ENCODE results near the gene SLC1A3.

The SLC1A3 gene

GRCh38 chr5:36648426-36648825, 42.0 kb downstream of the SLC1A3 start:
- no peak for DNase-seq (ENCODE audit: insufficient read length, low spot score)
- no peak for TF ChIP-seq POLR2A (IDR thresholded peaks at IDR 0.05; ENCODE audit: low read depth, low read length)
- no peak for FAIRE-seq

DNA sequence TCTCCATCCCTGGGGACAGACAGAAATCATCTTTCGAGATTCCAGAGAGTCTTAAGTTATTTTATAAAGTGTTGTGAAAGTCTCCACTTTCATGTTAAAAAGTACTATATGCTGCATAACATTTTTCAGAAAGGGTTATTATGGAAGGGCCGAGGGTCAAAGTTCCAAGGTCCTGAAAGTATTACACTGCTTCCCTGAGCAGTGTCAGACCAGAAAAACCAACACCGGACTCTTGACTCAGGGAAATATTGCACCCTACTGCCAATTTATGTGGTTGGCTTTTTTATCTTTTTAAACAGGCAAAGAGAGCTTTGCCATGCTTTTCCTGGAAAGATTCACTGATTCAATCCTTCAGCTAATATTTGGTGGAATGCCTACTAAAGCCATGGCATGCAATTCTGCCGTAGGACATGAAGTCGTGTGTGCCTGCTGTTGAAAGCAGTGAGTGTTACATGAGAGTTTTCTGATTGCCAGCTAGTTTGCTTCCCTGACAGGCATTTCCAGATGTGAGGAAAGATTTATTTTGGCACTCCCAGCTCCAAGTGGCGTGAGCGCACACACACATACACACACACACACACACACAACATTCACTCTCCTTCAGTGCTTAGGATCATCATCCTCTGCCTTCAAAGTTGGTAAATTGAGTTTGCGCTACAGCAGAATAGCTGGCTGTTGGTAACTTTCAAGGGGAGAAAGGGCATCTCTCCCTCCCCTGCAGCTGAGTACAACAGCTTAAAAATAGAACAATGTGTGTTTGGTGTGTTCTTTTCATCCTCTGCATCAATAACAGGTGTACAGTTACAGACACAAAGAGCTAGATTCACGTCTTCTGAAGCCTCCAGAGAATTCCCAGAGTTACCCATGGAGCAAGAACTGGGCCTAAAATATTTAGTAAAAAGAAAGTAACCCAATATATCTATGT, 45.6 kb downstream of the SLC1A3 start:
- no peak for TF ChIP-seq POLR2A (IDR thresholded peaks at IDR 0.05; ENCODE audit: low read depth, low read length)
- no peak for DNase-seq (ENCODE audit: insufficient read length, low spot score)
- no peak for FAIRE-seq

GRCh38 chr5:36653044-36653705, 46.8 kb downstream of the SLC1A3 start:
- TF ChIP-seq POLR2A (IDR thresholded peaks at IDR 0.05; ENCODE audit: low read depth, low read length): no peak
- DNase-seq (ENCODE audit: insufficient read length, low spot score) (no peak), FAIRE-seq (no peak)

- DNase-seq (ENCODE audit: insufficient read length, low spot score) (no peak), FAIRE-seq (no peak)
- TF ChIP-seq POLR2A (IDR thresholded peaks at IDR 0.05; ENCODE audit: low read depth, low read length): no peak
Observed at GRCh38 chr5:36654564-36654963, 48.2 kb downstream of the SLC1A3 start.

DNA sequence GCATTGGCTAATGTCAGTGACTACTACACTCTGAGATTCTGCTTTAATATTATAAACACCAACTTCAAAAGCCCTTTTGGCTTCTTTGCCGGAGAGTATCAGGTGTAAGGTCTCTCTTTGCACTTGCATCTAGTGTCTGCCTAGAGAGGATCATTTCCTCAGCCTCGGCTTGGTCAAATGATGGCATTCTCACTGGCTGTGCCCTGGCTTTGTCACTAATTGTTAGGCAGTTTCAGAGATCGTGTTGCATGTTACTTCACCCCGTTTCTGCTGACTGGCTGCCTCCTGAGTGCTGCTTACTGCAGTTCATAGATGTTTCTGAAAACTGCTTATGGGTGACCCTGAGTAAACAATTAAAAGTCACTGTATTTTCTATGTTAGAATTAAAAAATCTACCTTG, 48.8 kb downstream of the SLC1A3 start:
- FAIRE-seq (no peak), DNase-seq (ENCODE audit: insufficient read length, low spot score) (no peak)
- no peak for TF ChIP-seq POLR2A (IDR thresholded peaks at IDR 0.05; ENCODE audit: low read depth, low read length)

- TF ChIP-seq POLR2A (IDR thresholded peaks at IDR 0.05; ENCODE audit: low read depth, low read length): no peak
- FAIRE-seq (no peak), DNase-seq (ENCODE audit: insufficient read length, low spot score) (no peak)
Observed at GRCh38 chr5:36656556-36656955, 50.1 kb downstream of the SLC1A3 start.

DNA sequence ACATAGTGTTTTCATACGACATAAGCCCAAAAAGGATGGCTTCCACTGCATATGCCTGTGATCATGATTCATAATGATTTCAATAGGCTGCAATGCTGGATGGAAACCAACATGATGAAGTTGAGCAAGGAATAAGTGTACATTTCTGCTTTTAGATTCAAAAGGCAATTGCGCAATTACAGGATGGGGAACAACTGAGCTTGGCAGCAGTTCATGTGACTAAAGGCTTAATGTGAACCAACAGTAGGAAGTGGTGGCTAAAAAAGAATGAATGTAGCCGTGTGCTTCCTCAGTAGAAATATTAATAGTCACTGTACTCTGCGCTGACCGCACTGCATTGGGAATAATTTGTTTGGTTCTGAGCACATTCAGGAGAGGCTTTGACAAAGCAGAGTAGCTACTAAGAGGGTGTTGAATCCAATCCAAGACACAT, 51.2 kb downstream of the SLC1A3 start:
- DNase-seq (ENCODE audit: insufficient read length, low spot score) (peak; percentile 28), FAIRE-seq (peak; percentile 95)
- TF ChIP-seq POLR2A (IDR thresholded peaks at IDR 0.05; ENCODE audit: low read depth, low read length): no peak

DNA sequence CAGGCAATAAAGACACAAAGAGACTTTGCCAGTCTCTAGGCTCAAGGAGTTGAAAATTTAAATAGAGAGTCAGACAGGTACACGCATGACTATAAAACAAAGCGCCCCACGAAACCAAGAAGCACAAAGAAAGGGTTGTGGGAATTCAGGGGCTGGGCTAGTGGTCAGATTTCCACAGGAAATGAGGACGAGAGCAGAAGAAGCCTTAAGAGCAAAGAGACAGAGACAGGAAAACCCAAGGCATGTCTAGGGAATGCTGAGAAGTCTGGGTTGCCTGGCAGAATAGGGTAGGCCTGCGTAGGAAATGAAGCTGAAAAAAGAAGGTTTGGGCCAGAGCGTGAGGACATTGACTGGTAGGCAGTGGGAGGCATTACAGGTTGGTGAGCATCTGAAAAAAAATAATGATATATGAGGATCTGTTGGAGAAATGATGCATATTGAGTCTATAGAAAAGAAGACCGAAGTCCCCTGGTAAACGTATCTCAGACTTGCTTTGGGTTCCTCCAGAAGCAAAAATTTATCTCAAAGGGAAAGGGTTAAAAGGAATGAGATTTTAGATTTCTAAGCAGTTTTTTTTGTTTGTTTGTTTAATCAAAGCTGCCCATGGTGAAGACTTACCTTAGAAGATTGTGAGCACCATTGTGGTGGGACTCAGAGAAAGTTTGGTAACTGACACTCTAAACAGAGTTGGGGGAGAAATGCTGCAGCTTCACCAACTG, 51.8 kb downstream of the SLC1A3 start:
- FAIRE-seq (no peak), DNase-seq (ENCODE audit: insufficient read length, low spot score) (no peak)
- TF ChIP-seq POLR2A (IDR thresholded peaks at IDR 0.05; ENCODE audit: low read depth, low read length): no peak

DNA sequence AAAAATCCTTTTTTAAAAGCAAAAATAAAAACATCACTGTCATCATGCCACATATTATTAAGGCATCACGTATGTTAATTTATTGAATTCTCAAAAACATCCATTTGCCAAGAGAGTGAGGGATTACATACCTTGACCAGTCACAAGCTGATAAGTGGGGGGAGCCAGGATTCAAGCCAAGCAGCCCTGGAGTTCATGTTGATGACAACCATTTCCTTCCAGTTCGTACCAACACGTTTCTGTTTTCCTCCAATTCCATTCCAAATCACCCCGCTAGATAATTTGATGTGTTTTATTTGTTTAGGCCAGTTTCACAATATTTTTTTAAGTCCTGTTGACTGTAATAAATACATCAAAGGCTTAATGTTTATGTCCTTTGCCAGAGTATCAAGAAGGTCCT, 53.0 kb downstream of the SLC1A3 start:
- no peak for FAIRE-seq
- DNase-seq (ENCODE audit: insufficient read length, low spot score): no peak
- no peak for TF ChIP-seq POLR2A (IDR thresholded peaks at IDR 0.05; ENCODE audit: low read depth, low read length)

- no peak for TF ChIP-seq POLR2A (IDR thresholded peaks at IDR 0.05; ENCODE audit: low read depth, low read length)
- no peak for FAIRE-seq
- DNase-seq (ENCODE audit: insufficient read length, low spot score): no peak
Observed at GRCh38 chr5:36660397-36661049, 54.1 kb downstream of the SLC1A3 start.

DNA sequence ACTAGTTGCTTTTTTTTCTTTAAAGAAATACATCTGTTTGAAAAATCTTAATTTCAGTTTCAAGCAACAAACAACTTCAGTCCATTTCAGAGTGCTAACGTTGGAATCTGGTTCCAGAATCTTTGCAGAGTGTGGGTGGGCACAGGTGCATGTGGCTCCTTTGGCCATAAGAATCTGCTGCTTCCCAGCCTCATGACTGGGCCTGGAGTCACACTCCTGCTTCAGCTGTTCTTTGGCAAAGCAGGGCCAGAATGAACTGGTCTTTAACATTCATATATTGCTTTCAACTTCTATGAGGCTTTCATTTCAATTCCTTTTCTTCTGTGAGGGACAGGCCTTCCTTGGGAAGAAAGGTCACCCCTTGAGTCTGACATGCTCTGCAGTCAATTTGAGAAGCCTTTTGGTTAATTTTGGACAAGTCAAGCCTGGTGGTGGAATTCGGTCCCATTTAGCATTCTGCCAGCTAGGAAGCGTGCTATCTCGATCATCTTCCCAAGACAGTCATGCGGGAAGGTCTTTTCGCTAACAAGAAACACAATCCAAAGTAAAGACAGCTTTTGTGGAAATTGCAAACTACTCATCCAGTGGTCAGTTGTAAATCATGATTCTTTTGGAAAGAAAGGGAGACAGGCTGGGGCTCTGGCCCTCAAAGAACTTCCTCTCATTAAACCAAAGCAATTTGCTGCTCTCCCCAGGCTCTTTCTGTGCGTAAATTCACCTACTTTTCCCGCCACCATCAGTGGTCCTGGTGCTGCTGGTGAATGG, 55.2 kb downstream of the SLC1A3 start:
- FAIRE-seq (no peak), DNase-seq (ENCODE audit: insufficient read length, low spot score) (no peak)
- TF ChIP-seq POLR2A (IDR thresholded peaks at IDR 0.05; ENCODE audit: low read depth, low read length): no peak

GRCh38 chr5:36662291-36662851, 56.0 kb downstream of the SLC1A3 start:
- DNase-seq (ENCODE audit: insufficient read length, low spot score): no peak
- TF ChIP-seq POLR2A (IDR thresholded peaks at IDR 0.05; ENCODE audit: low read depth, low read length): no peak

GRCh38 chr5:36664766-36665165, 58.4 kb downstream of the SLC1A3 start:
- no peak for FAIRE-seq
- TF ChIP-seq POLR2A (IDR thresholded peaks at IDR 0.05; ENCODE audit: low read depth, low read length): no peak
- no peak for DNase-seq (ENCODE audit: insufficient read length, low spot score)

More at GRCh38 chr5:36662291-36662851, 56.0 kb downstream of the SLC1A3 start:
- no peak for FAIRE-seq
